ENCODE measurements around the gene SLC24A3.

DNA sequence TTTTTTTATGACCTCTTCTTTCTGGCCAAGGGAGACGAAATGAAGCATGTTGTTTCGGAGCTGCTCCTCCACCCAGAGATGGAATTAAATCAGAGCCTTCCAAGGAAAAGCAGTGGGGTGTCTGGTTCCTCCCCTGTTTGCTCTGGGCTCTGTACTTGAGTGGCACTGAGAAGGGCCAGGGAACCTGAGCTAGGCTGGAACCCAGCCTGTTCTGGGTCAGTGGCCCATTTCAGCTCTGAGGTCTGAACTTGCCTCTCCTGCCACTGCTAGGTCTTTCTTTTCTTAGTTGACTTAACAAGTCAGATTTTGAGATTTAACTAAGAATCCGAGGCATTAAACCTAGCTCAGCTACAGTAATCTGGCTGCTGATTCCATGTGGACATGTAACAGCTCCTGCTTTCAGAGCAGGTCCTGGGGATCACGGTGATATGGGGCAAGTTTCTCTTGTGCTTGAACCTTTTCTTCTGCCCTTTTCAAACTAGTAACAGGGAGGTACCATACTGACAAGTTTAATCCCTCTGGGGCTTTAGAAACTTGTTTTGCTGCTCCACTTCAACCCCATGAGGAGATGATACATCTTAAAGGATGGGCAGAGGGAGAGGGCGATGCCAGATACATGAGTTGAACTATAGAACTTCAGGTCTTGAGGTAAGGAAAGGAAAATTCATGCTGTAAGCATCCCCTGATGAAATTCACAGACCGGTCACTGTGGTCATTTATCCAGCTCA lies 101.1 kb downstream of the SLC24A3 start:
- TF ChIP-seq, protein P1, sequence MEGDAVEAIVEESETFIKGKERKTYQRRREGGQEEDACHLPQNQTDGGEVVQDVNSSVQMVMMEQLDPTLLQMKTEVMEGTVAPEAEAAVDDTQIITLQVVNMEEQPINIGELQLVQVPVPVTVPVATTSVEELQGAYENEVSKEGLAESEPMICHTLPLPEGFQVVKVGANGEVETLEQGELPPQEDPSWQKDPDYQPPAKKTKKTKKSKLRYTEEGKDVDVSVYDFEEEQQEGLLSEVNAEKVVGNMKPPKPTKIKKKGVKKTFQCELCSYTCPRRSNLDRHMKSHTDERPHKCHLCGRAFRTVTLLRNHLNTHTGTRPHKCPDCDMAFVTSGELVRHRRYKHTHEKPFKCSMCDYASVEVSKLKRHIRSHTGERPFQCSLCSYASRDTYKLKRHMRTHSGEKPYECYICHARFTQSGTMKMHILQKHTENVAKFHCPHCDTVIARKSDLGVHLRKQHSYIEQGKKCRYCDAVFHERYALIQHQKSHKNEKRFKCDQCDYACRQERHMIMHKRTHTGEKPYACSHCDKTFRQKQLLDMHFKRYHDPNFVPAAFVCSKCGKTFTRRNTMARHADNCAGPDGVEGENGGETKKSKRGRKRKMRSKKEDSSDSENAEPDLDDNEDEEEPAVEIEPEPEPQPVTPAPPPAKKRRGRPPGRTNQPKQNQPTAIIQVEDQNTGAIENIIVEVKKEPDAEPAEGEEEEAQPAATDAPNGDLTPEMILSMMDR (IDR thresholded peaks at IDR 0.05) = no peak
- TF ChIP-seq POLR2A (IDR thresholded peaks at IDR 0.05) = no peak
